Ascending aorta (tissue), 2 donors: Measurements from ENCODE around the gene HNF1B. TPM values are rescaled to one million over a fixed set of nuclear protein-coding genes. Genes with fewer than 3 reads are reported as not detected.

Experiments used
- DNase-seq, 2 donors: peaks; one replicate each; pipeline ENCODE4 v3.0.0-alpha.2; 2019; ENCODE audit warnings: low spot score in 2 of 2
- H3K27ac ChIP-seq, 2 donors: fragments of 200-600 bp; sonication (generic); one replicate each; pipeline ENCODE4 v1.5.1; 2016 to 2017; ENCODE audit warnings: mild to moderate bottlenecking in 1 of 2
- H3K27me3 ChIP-seq: fragments of 200-600 bp; sonication (generic); one replicate; pipeline ENCODE4 v1.5.1; 2017
- H3K36me3 ChIP-seq, 2 donors: fragments of 200-600 bp; sonication (generic); one replicate each; pipeline ENCODE4 v1.5.1; 2016
- H3K4me1 ChIP-seq, 2 donors: fragments of 200-600 bp; sonication (generic); one replicate each; pipeline ENCODE4 v1.5.1; 2016 to 2017; ENCODE audit warnings: mild to moderate bottlenecking in 1 of 2
- H3K4me3 ChIP-seq, 2 donors: fragments of 200-600 bp; sonication (generic); one replicate each; pipeline ENCODE4 v1.5.1; 2016 to 2017; ENCODE audit warnings: mild to moderate bottlenecking in 1 of 2
- H3K9me3 ChIP-seq, 2 donors: fragments of 200-600 bp; sonication (generic); one replicate each; pipeline ENCODE4 v1.5.1; 2016
- CTCF ChIP-seq, 3 experiments: fragments of 200-600 bp in 2 of 3; fragments of 450-650 bp in 1 of 3; sonication (generic) in 2 of 3; IDR thresholded peaks; one replicate each; pipeline ENCODE4 v1.5.1; 2016 to 2019; ENCODE audit warnings: antibody characterized with exemption in 3 of 3, mild to moderate bottlenecking in 1 of 3, moderate library complexity in 1 of 3
- intact Hi-C: fragments of 100-400 bp; cut with DNase I; formaldehyde crosslinking; loops from one replicate; pipeline ENCODE4 v1.15.1; 2023
- total RNA-seq: library from RNA; depleted of rRNA; stranded (reverse); fragments of >200 nt; gene quantifications from one replicate; pipeline ENCODE4 v1.1.0, GENCODE V29; 2016

The HNF1B gene
- total RNA-seq, 1 donor from 2014 or later = not detected

GRCh38 chr17:37756051-37756450, 11.2 kb upstream of the HNF1B start:
- no peaks in the 10 kb centered on the region for H3K36me3 ChIP-seq
- intact Hi-C loops = no loop called here
- H3K4me1 ChIP-seq = no peaks in the 10 kb centered on the region
- H3K27ac ChIP-seq = no peak overlapping the region
- no peak overlapping the region for H3K4me3 ChIP-seq
- H3K27me3 ChIP-seq = no peaks in the 10 kb centered on the region
- no peaks in the 10 kb centered on the region for H3K9me3 ChIP-seq
- TF ChIP-seq CTCF (IDR thresholded peaks at IDR 0.05) = no peak
- DNase-seq = no peak

GRCh38 chr17:37755455-37755854, 10.6 kb upstream of the HNF1B start:
- no peaks in the 10 kb centered on the region for H3K27me3 ChIP-seq
- H3K4me1 ChIP-seq = no peaks in the 10 kb centered on the region
- no peaks in the 10 kb centered on the region for H3K9me3 ChIP-seq
- TF ChIP-seq CTCF (IDR thresholded peaks at IDR 0.05) = no peak
- DNase-seq = no peak
- intact Hi-C loops = no loop called here
- no peaks in the 10 kb centered on the region for H3K36me3 ChIP-seq
- no peak overlapping the region for H3K4me3 ChIP-seq
- H3K27ac ChIP-seq = no peak overlapping the region

GRCh38 chr17:37754363-37754762, 9.5 kb upstream of the HNF1B start:
- intact Hi-C loops = no loop called here
- Histone ChIP-seq H3K36me3 (no peaks in the 10 kb centered on the region), H3K27me3 (no peaks in the 10 kb centered on the region), H3K4me3 (no peak overlapping the region), H3K27ac (no peak overlapping the region), H3K4me1 (no peaks in the 10 kb centered on the region), H3K9me3 (no peaks in the 10 kb centered on the region)
- DNase-seq = no peak
- TF ChIP-seq CTCF (IDR thresholded peaks at IDR 0.05) = no peak

DNA sequence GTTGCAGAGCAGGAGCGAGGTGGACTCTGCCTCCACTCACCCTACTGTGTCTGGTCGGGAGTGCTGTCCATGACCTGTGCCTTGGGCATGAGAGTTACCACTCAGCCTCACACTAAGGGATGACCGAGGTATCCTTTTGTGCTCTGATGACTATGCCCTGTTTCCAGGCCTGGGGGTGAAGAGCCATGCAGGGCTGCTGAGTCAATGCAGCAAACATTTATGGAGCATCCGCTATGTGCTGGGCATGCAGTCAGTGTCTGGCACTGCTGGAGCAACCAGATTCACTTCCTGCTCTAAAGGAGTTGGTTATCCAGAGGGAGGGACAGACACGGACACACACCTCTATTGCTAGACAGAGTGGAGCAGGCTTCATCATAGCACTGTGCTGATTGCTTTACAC, 7.6 kb upstream of the HNF1B start:
- no peaks in the 10 kb centered on the region for H3K4me1 ChIP-seq
- no peaks in the 10 kb centered on the region for H3K36me3 ChIP-seq
- intact Hi-C loops = no loop called here
- H3K27me3 ChIP-seq = no peaks in the 10 kb centered on the region
- no peak overlapping the region for H3K27ac ChIP-seq
- DNase-seq = no peak
- TF ChIP-seq CTCF (IDR thresholded peaks at IDR 0.05) = no peak
- H3K9me3 ChIP-seq = no peaks in the 10 kb centered on the region
- no peak overlapping the region for H3K4me3 ChIP-seq

- DNase-seq = no peak
- Histone ChIP-seq H3K36me3 (no peaks in the 10 kb centered on the region), H3K27ac (no peak overlapping the region), H3K4me3 (no peak overlapping the region), H3K4me1 (no peaks in the 10 kb centered on the region), H3K9me3 (no peaks in the 10 kb centered on the region), H3K27me3 (no peaks in the 10 kb centered on the region)
- TF ChIP-seq CTCF (IDR thresholded peaks at IDR 0.05) = no peak
- intact Hi-C loops = no loop called here
These were observed 6.1 kb upstream of the HNF1B start for GRCh38 chr17:37750768-37751475.

- no peak for DNase-seq
- intact Hi-C loops = no loop called here
- no peaks in the 10 kb centered on the region for H3K4me1 ChIP-seq
- no peaks in the 10 kb centered on the region for H3K36me3 ChIP-seq
- H3K9me3 ChIP-seq = no peaks in the 10 kb centered on the region
- H3K4me3 ChIP-seq = no peak overlapping the region
- TF ChIP-seq CTCF (IDR thresholded peaks at IDR 0.05) = no peak
- H3K27me3 ChIP-seq = no peaks in the 10 kb centered on the region
- no peak overlapping the region for H3K27ac ChIP-seq
These were observed 5.4 kb upstream of the HNF1B start for GRCh38 chr17:37750292-37750691.
